GM23248 (cell line): ENCODE results near the gene UBASH3B.

Source experiments
- EZH2 ChIP-seq: fragments of 200-600 bp; sonication (generic); IDR thresholded peaks from 2 replicates; pipeline ENCODE4 v1.6.1; 2018; ENCODE audit warnings: antibody characterized with exemption, mild to moderate bottlenecking; ENCODE audit not compliant: insufficient read depth, poor library complexity, severe bottlenecking
- EZH2phosphoT487 ChIP-seq: fragments of 200-600 bp; sonication (generic); IDR thresholded peaks from 2 replicates; pipeline ENCODE4 v1.6.1; 2018; ENCODE audit warnings: antibody characterized with exemption, moderate library complexity, mild to moderate bottlenecking, low read depth; ENCODE audit not compliant: insufficient read depth

GRCh38 chr11:122659676-122660554 is 4.4 kb downstream of the UBASH3B start:
- TF ChIP-seq EZH2 (no peak), EZH2phosphoT487 (no peak)
